ENCODE measurements around the gene TNRC18. TPM values are rescaled to one million over a fixed set of nuclear protein-coding genes. Genes with fewer than 3 reads are reported as not detected.
"Not testable (repeated sequence)": the region's sequence is repeated elsewhere in the genome, so short reads cannot be mapped to it uniquely, and the experiment has no call there.

The TNRC18 gene
- total and polyA plus RNA-seq, 2 experiments from 2014 or later, result 3.7 to 51.8 TPM

DNA sequence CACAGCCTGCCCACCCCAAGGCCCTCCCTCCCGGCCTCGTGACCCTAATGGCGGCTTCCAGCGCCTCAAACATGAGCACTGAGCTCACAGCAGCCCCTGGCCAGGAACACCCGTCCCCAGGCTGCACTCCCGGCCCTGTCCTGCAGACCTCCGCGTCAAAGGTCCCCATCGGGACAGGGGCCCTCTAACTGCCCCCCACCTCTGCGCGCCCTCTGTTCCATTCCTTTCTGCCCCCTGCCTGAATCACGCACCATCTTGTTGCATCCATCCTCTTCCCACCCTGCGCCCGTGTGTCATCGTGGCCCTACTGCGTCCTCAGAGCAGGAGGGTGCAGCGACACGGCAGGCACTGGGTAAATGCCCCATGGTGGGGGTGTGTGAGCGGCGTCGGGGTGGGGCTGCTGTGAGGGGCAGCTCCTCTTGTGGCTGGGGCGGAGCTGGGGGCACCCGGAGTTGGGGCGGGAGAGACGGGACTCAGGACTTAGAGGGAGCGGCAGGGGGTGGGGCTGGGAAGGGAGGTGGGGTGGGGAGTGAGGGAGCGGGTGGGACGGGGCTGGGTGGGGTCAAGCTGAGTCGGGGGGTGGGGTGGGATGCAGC lies 127.5 kb downstream of the TNRC18 start:
- H3K4me3 ChIP-seq, result no peak overlapping the region
- DNase-seq, result no peak
- no peaks in the 10 kb centered on the region for H3K27me3 ChIP-seq (replicated peaks; ENCODE audit: insufficient read depth)
- no peak overlapping the region for H3K9ac ChIP-seq
- H2AFZ ChIP-seq, result no peak overlapping the region
- TF ChIP-seq EZH2 (IDR thresholded peaks at IDR 0.05; ENCODE audit: insufficient read depth, poor library complexity, severe bottlenecking) (no peak), EZH2phosphoT487 (IDR thresholded peaks at IDR 0.05; ENCODE audit: insufficient read depth, low read depth) (no peak)
- no peaks in the 10 kb centered on the region for H3K79me2 ChIP-seq (ENCODE audit: insufficient read depth)
- WGBS, 2 experiments (ENCODE audit: low coverage in 1 of 2, low lambda C conversion rate in 2 of 2, missing lambda C conversion rate in 2 of 2), result 60 to 77% methylated on average over 19 to 29 of the region's 29 CpGs
- H3K27ac ChIP-seq, result no peak overlapping the region
- H3K36me3 ChIP-seq (ENCODE audit: low read depth), result no peaks in the 10 kb centered on the region
- no peaks in the 10 kb centered on the region for H3K9me3 ChIP-seq (ENCODE audit: low read depth)
- no peaks in the 10 kb centered on the region for H3K9me2 ChIP-seq (ENCODE audit: insufficient read depth)
- H3F3A ChIP-seq (ENCODE audit: insufficient read depth), result no peaks in the 10 kb centered on the region
- in situ Hi-C loops (cut with MboI), result no loop called here
- no peak overlapping the region for H3K4me2 ChIP-seq (ENCODE audit: unreplicated experiment)
- H4K20me1 ChIP-seq (ENCODE audit: insufficient read depth), result no peaks in the 10 kb centered on the region
- no peaks in the 10 kb centered on the region for H3K4me1 ChIP-seq (ENCODE audit: insufficient read depth)

DNA sequence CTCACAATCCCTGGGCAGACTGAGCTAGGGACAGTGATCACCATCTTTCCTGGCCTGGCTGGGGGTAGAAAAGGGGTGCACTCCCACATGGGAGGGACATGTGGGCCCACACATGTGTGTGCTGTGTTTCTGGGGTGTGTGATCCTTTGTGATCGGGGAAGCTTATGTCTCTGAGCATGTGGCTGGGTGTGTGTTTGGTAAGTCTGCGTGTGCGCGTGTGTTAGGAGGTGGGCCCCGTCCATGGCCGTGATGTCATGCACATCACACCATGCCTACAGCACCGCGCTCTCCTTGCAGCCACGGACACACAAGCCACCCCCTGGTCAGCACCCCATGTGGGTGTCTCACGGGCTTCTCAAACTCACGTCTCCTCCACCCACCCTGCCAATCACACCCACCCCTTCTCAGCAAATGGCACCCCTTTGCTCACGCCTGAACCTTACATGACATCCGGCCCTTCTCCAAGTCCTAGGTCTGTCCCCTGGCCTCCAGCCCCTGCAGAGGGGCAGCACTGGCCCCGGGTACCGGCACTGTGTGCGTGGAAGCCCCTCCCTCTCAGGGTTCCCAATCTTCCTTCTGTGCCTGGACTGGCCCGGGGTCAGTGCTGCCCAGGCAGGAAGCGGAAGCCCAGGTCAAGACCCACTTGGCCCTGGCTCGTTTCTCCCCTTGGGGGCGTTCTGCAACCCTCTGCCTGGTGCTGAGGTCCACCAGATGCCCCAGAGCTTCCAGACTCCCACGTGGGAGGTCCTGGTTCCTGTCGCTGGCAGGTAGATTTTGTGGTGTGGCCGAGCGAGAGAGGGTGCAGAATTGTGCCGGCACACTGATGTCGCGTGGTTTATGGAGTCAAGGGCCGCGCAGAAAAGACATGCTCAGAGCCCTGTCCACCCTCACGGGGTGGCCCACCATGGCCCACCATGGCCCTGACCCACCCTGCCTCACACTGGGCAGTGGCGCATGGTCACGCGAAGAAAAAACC lies 128.3 kb downstream of the TNRC18 start:
- TF ChIP-seq EZH2phosphoT487 (IDR thresholded peaks at IDR 0.05; ENCODE audit: insufficient read depth, low read depth) (no peak), EZH2 (IDR thresholded peaks at IDR 0.05; ENCODE audit: insufficient read depth, poor library complexity, severe bottlenecking) (no peak)
- in situ Hi-C loops (cut with MboI), result no loop called here
- Histone ChIP-seq H4K20me1 (ENCODE audit: insufficient read depth) (no peaks in the 10 kb centered on the region), H3K27me3 (replicated peaks; ENCODE audit: insufficient read depth) (no peaks in the 10 kb centered on the region), H3K4me2 (ENCODE audit: unreplicated experiment) (no peak overlapping the region), H3K27ac (no peak overlapping the region), H3K36me3 (ENCODE audit: low read depth) (no peaks in the 10 kb centered on the region), H3K9me2 (ENCODE audit: insufficient read depth) (no peaks in the 10 kb centered on the region), H3F3A (ENCODE audit: insufficient read depth) (no peaks in the 10 kb centered on the region), H3K4me3 (no peak overlapping the region), H3K4me1 (ENCODE audit: insufficient read depth) (no peaks in the 10 kb centered on the region), H3K79me2 (ENCODE audit: insufficient read depth) (no peaks in the 10 kb centered on the region), H3K9me3 (ENCODE audit: low read depth) (no peaks in the 10 kb centered on the region), H3K9ac (no peak overlapping the region), H2AFZ (no peak overlapping the region)
- 89 to 90% methylated on average over 27 to 32 of the region's 33 CpGs for WGBS, 2 experiments (ENCODE audit: low coverage in 1 of 2, low lambda C conversion rate in 2 of 2, missing lambda C conversion rate in 2 of 2)
- no peak for DNase-seq

GRCh38 chr7:5294169-5294987 lies 129.3 kb downstream of the TNRC18 start:
- no peak for DNase-seq
- no peaks in the 10 kb centered on the region for H3K4me1 ChIP-seq (ENCODE audit: insufficient read depth)
- no peak for TF ChIP-seq EZH2phosphoT487 (IDR thresholded peaks at IDR 0.05; ENCODE audit: insufficient read depth, low read depth)
- TF ChIP-seq EZH2 (IDR thresholded peaks at IDR 0.05; ENCODE audit: insufficient read depth, poor library complexity, severe bottlenecking), result no peak

GRCh38 chr7:5291711-5292335 lies 131.8 kb downstream of the TNRC18 start:
- WGBS, 2 experiments (ENCODE audit: low coverage in 1 of 2, low lambda C conversion rate in 2 of 2, missing lambda C conversion rate in 2 of 2), result 82 to 85% methylated on average over 13 to 15 of the region's 15 CpGs
- H3K36me3 ChIP-seq (ENCODE audit: low read depth); H3K4me2 ChIP-seq (ENCODE audit: unreplicated experiment); H3K27me3 ChIP-seq (replicated peaks; ENCODE audit: insufficient read depth); H3K9me2 ChIP-seq (ENCODE audit: insufficient read depth); H3K4me1 ChIP-seq (ENCODE audit: insufficient read depth); H3F3A ChIP-seq (ENCODE audit: insufficient read depth); in situ Hi-C loops (cut with MboI); H3K79me2 ChIP-seq (ENCODE audit: insufficient read depth); H3K4me3 ChIP-seq; H2AFZ ChIP-seq; H3K27ac ChIP-seq; DNase-seq; H4K20me1 ChIP-seq (ENCODE audit: insufficient read depth); H3K9ac ChIP-seq; H3K9me3 ChIP-seq (ENCODE audit: low read depth): not testable (repeated sequence)

More at GRCh38 chr7:5294169-5294987, 129.3 kb downstream of the TNRC18 start:
- Histone ChIP-seq H3K9me3 (ENCODE audit: low read depth) (no peaks in the 10 kb centered on the region), H3K9me2 (ENCODE audit: insufficient read depth) (no peaks in the 10 kb centered on the region), H4K20me1 (ENCODE audit: insufficient read depth) (no peaks in the 10 kb centered on the region), H3K9ac (no peak overlapping the region), H3K27me3 (replicated peaks; ENCODE audit: insufficient read depth) (no peaks in the 10 kb centered on the region), H3K4me3 (no peak overlapping the region), H3F3A (ENCODE audit: insufficient read depth) (no peaks in the 10 kb centered on the region), H2AFZ (no peak overlapping the region), H3K36me3 (ENCODE audit: low read depth) (no peaks in the 10 kb centered on the region), H3K79me2 (ENCODE audit: insufficient read depth) (no peaks in the 10 kb centered on the region), H3K27ac (no peak overlapping the region), H3K4me2 (ENCODE audit: unreplicated experiment) (no peak overlapping the region)
- WGBS, 2 experiments (ENCODE audit: low coverage in 1 of 2, low lambda C conversion rate in 2 of 2, missing lambda C conversion rate in 2 of 2), result 88 to 90% methylated on average over 14 of the region's 14 CpGs
- in situ Hi-C loops (cut with MboI), result no loop called here

Measured in GM23248 (cell line).